Measurements from ENCODE around the gene SLC9A9.

Gene SLC9A9

GRCh38 chr3:143693506-143693905 is 154.8 kb downstream of the SLC9A9 start:
- no peak for DNase-seq (ENCODE audit: low spot score)

GRCh38 chr3:143686638-143687197 is 161.6 kb downstream of the SLC9A9 start:
- no peak for DNase-seq (ENCODE audit: low spot score)

GRCh38 chr3:143685491-143685890 is 162.8 kb downstream of the SLC9A9 start:
- DNase-seq (ENCODE audit: low spot score), result no peak

- DNase-seq (ENCODE audit: low spot score), result no peak
Observed at GRCh38 chr3:143677430-143677829, 170.8 kb downstream of the SLC9A9 start.

GRCh38 chr3:143676747-143677146 is 171.5 kb downstream of the SLC9A9 start:
- no peak for DNase-seq (ENCODE audit: low spot score)

GRCh38 chr3:143676021-143676420 is 172.2 kb downstream of the SLC9A9 start:
- DNase-seq (ENCODE audit: low spot score), result no peak

- peak; percentile 85 for DNase-seq (ENCODE audit: low spot score)
Observed at GRCh38 chr3:143674100-143674968, 173.9 kb downstream of the SLC9A9 start.

DNA sequence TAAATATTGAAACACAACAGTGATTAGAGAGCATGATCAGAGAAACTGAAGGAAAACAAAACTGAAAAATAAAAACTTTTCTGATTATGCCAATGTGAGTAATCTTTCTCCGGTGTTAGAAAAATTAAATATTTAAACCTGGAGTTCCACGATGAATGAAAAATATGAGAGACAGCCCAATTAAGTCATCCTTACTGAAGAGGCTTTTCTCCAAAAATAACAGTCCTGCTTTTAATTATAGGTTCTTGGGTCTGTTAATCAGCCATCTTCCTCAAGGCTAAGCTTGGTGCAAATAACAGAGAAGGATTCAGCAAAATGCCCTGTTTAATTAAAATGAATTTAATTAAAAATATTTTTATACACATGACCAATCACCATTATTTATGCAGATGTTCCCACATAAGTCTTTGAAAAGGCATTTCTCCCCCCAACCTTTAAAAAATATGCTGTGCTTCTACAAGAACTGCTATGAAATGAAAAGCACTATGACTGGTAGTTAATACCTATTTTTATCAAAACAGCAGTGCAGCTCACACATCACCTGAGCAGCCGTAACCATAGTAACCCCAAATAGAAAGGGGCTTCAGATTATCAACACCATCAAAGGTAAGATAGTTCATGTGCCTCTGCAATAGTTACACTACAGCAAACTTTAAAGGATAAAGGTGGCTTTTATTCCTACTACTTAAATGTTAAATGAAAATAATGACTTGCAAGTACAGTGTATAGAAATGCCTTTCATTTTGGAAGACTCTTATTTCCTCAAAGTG is 175.7 kb downstream of the SLC9A9 start:
- DNase-seq (ENCODE audit: low spot score), result no peak

- no peak for DNase-seq (ENCODE audit: low spot score)
Observed at GRCh38 chr3:143671626-143672025, 176.6 kb downstream of the SLC9A9 start.

- no peak for DNase-seq (ENCODE audit: low spot score)
Observed at GRCh38 chr3:143668924-143669790, 179.1 kb downstream of the SLC9A9 start.

DNA sequence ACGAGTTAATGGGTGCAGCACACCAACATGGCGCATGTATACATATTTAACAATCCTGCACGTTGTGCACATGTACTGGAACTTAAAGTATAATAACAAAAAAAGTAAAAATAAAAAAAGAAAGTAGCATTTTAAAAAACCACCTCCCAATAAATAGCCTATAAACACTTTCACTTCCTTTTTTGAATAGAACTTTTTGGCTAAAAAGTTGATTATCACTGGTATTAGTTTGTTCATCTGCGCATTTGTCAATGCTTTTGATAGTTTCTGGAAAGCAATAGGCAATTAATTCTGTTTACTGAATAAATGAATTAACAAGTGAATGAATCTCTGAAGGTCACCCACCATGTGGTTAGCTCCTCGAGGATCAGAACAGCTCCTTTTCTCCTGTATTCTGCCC is 179.9 kb downstream of the SLC9A9 start:
- no peak for DNase-seq (ENCODE audit: low spot score)

- DNase-seq (ENCODE audit: low spot score), result no peak
Observed at GRCh38 chr3:143661677-143662076, 186.6 kb downstream of the SLC9A9 start.

DNA sequence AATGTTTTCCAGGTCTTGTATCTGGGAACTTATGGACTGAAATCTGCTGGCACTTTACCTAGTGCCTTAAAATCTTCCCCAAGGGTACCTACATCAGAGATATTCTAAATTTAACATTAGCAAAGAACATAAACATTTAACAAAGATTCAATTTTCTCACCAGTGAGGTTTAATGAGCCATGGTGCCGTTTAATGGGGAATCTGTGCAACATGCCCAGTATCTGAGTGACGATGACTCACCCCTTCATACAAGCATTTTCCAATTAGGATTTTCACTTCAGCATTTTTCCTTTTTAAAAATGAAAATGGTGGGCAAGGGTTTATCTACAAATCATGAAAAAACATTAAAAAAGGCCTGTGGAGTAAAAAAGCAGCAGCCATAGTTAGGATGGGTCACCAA is 189.4 kb downstream of the SLC9A9 start:
- DNase-seq (ENCODE audit: low spot score), result no peak

DNA sequence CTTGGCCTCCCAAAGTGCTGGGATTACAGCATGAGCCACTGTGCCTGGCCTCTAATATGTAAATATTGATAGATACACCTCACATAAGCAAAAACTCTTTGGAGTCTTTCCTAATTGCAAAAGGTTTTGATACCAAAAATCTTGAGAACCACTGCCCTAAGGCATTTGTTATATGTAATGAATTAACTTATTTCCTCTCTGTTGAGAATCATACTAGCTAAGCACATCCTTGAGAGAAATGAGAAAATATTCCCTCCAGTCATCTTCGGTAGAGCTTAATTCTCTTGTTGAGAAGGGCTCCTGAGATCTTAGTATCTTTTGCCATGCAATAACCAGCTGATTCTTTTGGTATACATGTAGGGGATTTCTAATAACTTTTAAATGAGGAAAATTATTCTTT is 190.2 kb downstream of the SLC9A9 start:
- DNase-seq (ENCODE audit: low spot score), result no peak

DNA sequence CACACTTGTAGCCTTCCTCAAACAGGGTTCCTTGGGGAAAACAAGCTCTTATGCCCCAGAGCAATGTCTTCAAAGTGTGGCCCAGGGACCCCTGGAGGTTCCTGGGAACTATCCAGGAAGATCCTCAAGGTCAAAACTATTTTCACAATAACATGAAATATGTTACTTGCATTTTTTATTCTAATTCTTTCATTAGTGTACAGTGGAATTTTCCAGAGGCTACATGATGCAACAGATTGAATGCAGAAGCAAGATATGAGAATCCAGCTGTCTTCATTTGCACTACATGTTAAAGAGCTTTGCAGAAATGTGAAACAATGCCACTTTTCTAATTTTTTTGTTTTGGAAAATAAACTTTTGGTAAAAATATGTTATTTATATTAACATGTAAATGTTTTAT is 190.9 kb downstream of the SLC9A9 start:
- DNase-seq (ENCODE audit: low spot score), result no peak

DNA sequence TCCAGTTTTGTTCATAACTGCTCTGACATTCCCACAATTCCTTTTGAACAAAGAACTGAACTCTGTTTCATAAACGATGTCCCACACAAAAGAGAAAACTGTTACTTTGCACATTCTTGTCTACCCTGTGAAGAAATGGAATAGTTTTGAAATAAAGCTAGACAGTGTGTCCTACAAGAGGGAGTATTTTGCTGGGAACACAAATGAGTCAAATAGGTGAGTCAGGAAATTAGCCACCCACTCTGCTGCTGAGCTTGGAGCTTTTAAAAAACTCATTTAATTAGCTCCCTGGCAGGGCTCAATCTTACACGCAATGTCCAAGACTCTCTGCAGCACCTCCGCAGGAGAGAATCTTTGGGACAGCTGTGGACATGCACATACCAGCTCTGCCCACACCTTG is 193.4 kb downstream of the SLC9A9 start:
- DNase-seq (ENCODE audit: low spot score), result no peak

DNA sequence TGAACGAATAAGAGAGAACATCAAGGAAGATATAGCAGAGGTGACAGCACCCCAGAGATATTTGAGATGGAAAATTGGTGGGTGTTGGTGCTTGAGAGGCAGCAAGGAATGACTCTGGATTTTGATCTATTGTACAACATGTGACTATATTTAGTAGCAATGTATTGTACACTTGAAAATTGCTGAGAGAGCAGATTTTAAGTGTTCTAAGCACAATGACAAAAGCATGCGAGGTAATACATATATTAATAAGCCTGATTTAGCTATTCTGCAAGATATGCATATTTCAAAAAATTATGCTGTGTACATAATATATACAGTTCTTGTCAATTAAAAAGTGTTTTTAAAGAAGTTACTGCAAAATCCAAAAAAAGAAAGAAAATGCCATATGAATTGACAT is 194.3 kb downstream of the SLC9A9 start:
- DNase-seq (ENCODE audit: low spot score), result no peak

DNA sequence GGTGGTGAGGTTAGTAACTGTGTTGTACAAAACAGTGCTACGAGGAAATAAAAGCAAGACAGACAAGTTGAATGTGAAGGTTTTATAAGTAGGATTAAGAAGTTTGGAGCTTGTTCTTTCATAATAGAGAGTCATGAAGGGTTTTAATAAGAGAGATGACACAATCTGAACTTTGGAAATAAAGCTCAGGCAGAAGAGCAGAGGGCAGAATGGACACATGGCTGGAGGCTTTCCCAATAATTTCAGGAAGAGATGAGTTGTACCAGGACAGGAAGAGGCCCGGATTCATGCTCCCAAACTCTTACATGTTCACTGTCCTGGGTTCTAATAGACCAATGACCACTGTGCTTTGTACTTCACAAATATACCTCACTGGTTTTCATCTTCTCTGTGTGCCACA is 194.8 kb downstream of the SLC9A9 start:
- DNase-seq (ENCODE audit: low spot score), result no peak

DNA sequence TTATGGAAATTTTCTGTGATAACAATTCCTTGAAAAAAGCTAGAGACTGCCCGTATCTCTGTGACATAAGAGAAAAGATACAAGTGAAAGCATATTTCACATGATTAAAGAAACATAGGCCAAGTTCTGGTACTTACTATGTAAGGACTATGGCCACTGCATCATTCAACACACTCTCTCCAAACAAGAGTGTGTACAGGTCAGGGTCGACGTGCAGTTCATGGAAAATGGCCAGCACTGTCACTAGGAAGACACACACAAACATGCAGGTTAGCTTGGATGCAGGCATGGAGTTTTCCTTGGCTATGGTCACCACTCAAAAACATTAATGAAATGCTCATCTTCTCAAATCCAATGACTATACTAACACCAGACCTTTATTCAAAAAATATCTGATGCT is 196.2 kb downstream of the SLC9A9 start:
- DNase-seq (ENCODE audit: low spot score), result no peak

DNA sequence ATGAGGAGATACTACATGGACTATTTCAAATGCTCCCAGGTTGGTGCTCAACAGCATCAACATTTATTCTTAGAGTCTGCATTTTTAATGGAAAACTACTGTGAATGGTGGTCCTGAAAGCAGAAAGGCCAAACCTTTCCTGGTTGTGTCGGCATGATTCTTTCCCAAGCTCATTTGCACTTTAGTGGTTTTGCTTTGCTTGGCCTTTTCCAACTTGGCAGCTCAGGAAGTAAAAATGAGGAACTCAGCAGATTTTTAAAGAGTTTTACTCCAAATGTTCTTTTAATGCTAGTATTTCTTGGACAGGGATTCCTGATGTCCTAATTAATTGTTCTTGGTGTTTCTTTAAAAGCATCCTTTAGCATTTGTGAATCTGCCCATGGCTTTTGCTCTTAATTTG is 197.4 kb downstream of the SLC9A9 start:
- DNase-seq (ENCODE audit: low spot score), result peak; percentile 26

GRCh38 chr3:143650120-143650519 is 198.1 kb downstream of the SLC9A9 start:
- DNase-seq (ENCODE audit: low spot score), result no peak

DNA sequence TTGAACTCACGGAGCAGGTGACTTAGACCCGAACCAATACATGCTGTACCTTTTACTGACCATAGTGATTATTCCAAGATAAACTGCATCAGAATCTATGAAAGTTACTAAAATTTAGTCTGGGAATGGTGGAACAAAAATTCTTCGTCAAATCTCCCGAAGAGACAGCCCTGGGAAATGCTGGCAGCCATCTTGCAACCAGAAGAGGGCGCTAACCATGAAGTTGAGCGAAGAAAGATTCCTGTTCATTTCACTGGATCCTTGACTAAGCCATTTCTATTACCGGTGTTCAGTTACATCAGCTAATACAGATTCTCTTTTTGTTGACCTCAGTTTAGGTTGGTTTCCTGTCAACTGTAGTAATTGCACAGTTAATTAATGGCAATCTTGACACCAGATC is 199.6 kb downstream of the SLC9A9 start:
- DNase-seq (ENCODE audit: low spot score), result no peak
